ACHN (cell line): ENCODE data around the gene CERS6.
A peak's percentile ranks its signal among the peaks of the same experiment; 100 is the strongest.

ENCODE experiments used
- DNase-seq: peaks from one replicate; pipeline ENCODE4 v3.0.0-alpha.2; 2015
- in situ Hi-C: cut with HindIII; loops from 2 replicates; pipeline ENCODE4 v1.10.0; 2017; ENCODE audit warnings: low sequenced_read_pairs, low pct_ligation_motif_present, low pct_unique_long_range_greater_than_20kb

CERS6 gene

DNA sequence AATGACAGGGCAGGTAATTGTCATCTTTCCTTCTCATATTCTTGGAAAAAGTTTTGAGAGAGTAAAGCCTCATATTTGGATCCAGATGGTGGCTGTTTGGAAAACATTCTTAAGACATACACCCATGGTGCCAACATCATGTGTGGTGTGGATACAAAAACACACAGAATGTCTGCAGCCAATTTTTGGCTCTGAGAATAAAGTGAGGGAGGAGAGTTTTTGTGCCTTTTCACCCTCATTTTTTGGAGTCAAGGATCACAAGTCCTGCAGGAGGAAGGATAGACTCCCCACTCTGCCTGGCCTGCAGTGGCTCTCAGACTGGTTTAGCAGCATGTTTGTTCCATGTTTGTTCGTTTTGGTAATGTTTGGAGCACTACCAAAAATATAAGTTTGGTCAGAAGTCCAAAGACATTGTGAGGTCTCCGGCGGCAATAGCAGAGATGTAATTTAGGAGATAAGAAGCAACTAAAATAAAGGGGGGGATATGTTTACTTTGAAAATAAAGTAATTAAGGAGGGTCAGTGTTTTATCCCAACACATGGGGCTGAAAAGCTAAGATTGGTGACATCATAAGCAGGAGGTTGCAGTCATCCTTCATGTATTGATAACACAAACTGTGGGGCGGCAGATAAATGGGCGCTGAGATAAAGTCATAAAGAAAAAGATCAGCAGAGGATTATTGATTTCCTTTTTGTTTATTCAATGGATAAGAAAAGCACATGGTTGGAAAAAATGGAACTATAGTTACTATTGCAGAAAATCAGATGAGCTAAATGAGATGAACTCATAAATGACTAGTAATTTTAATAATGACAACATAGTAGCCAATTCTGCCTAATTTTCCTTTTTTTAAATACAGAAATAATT, 347.0 kb downstream of the CERS6 start:
- DNase-seq = no peak
- in situ Hi-C loops = no loop called here

DNA sequence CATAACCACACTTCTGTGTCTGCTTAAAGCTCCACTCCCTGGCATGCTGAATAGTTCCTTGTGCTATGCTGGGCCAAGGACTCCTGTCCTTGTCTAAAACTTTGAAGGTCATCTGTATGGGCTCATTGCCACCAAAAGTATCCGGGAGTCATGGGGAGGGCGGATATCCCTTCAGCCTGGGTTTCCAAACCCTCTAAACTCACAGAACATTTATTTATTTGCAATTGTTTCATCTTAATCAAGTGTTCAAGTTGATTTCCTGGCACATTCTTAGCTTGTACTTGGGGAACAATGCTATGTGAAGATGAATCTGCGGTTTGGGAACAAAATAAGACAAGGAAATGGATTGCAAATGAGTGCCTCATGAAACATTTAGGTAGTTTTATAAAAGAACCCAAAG, 348.1 kb downstream of the CERS6 start:
- in situ Hi-C loops = no loop called here
- no peak for DNase-seq

DNA sequence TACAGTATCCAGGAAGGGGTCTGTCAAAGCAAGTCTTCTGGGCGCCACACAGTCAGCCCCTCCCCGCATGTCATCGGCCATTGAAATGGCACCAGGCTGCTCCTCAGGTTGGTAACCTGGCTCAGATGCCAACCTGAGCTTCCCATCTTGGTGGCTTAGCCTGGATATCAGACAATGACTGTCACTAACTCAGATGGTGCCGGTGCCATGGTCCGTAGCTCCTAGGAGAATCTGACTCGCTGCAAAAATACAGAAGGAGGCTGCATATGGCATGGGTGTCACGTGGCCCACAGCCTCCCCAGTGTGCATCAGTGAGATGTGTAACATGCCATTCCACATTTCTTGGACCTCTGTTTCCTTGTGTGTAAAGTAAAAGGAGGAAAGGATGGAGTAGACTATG, 349.5 kb downstream of the CERS6 start:
- in situ Hi-C loops = no loop called here
- DNase-seq = no peak

DNA sequence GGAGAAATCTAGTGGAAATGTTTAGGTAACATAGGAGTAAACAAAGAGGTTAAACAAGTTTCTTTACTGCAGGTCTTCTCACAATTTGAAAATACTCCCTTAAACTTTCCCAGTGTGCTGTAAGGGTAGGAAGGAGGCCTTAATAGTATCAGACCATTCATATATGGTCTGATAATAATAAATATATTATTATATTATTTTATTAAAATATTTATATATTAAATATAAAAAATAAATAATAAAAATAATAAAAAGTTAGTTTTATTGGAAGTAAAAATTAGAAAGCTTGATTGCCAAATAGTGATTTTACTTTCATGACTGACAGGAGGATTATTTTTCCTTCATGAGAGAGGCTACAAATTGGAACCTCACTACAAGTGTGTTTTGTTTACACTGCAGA, 353.5 kb downstream of the CERS6 start:
- no peak for DNase-seq
- in situ Hi-C loops = no loop called here

- in situ Hi-C loops = no loop called here
- DNase-seq = no peak
These were observed 354.2 kb downstream of the CERS6 start for GRCh38 chr2:168810235-168810634.

DNA sequence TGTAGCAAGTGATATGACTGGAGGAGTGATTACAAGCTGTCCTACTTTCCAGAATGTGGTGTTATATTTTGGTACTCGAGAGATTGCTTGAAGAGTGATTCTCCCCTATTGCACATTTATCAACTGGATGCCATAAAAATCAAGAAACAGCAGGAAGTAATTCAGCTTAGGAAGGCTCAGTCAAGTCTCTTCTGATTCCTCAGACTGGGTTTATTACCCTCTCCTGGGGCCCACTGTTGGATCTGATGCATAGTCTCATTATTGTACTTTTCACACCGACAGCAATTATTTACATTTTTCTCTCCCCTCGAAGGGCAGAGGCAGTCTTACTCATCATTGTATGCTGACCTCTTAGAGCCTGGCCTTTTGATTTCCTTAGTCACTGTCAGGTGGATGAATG, 355.6 kb downstream of the CERS6 start:
- in situ Hi-C loops = no loop called here
- DNase-seq = no peak

- in situ Hi-C loops = no loop called here
- no peak for DNase-seq
These were observed 358.0 kb downstream of the CERS6 start for GRCh38 chr2:168814046-168814445.

DNA sequence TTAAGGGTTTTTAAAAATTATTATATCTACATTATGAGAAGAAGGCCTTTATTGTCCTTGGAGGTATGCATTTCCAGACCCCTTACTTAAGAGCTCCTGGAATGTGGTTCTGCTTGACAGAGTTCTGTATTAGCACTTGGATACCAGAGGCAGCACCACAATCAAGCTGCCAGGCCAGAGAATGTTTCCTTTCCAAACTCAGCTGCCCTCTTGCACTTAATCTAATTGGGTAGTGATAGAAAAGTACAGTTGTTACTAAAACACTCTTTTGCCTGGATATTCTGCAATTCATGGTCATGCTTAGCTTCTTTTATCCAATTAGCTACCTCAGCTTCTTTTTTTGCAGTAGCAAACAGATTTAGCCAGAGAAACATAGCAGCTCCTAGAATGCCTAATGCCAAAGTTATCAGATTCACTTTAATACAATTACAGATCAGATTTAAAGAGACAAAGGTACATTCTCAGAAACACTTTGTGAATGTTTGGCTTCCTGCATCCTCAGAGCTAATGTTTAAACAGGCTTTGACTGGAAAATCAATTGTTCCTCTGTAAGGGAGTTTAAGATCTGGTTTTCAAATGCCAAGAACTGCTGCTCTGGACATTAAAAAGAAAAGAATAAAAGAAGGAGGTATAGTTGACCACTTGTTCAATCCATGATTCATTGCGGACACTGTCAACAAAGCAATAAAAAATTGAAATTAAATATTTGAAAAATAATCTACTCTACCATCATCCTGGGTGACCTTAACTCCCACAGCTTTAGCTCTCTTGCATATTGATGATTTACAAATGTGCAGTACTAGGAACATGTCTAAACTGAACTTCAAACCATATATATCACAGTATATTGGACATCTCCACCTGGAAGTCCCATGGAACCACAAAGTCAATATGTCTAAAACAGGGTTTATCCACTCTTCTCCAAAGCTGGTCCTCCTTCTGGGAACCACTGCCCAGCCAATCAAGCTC, 359.2 kb downstream of the CERS6 start:
- peak; percentile 41 for DNase-seq

DNA sequence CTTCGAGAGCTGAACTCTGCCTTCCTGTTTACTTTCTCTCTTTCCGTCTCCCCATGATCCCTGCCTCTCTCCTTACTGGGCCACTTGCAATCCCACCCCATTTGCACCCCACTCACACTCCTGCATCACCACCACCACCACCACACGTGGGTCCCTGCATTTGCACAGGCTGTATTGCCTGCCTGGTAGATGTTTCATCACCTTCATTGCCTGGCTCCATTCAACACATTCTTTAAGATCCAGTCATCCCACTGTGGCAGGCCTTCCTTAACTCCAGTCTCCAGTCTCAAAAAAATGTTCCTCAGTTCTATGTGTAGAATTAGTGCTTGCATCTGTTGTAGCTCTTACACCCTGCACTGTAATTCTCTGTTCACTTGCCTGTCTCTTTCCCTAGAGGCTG, 360.3 kb downstream of the CERS6 start:
- in situ Hi-C loops = no loop called here
- DNase-seq = peak; percentile 79

More for the DNA sequence above, 359.2 kb downstream of the CERS6 start:
- in situ Hi-C loops = no loop called here

DNA sequence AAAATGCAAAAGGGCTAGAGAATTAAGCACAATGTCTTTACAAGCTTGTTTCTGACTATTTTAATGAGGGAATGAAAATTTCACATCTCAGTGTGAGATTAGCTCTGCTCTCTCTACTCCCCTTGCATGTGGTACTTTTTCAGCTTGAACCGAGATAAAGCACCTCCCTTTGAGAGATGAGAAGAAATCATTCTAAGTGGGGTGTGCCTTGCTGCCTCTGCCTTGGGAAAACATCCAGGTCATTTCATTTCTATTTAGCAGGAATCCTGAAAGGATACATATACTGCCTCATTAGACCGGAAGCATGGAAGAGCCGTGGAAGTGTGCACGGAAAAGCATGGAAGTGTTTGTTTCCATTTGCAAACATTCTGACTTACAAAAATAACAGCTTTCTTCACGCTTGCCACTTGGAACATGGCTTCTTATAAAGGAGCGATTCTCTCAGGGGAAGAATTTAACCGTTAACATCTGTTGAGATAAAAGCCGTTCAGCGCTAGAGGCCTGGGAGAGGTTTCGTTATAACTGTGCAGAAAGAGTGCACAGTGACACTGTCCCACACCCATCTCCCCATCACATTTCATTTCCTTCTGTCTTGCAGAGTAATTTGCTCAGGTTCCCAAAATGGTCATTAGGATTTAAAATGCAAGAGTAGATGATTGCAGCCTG, 363.1 kb downstream of the CERS6 start:
- no peak for DNase-seq
- in situ Hi-C loops = no loop called here

DNA sequence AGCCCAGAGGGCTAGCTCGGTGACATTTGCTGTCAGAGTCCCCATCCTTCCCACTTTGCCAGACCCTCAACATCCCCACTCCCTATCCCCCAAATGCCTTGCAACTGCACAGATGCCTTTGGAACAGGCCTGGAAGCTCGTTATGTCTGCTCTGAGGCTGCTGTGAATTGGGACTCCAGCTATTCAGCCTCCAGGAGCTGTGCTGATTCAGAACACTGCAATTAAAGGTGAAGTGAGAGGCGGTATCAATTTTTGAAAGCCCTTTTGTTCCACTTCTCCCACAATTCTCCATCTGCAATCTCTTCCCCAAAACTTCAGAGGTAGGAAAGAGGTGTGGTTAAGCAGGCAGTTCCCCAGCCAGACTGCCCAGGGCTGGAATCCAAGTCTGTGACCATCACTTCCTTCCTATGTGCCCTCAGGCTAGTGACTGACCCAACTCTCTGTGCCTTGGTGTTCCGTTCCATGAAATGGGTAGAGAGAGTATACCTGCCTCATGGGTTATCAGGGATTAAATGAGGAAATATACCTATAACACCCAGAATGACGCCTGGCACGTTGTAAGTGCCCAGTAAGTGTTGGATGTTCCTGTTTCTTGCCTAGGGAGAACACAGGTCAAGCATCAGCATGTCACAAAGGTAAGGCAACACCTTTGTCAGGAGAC, 363.9 kb downstream of the CERS6 start:
- in situ Hi-C loops = no loop called here
- no peak for DNase-seq

DNA sequence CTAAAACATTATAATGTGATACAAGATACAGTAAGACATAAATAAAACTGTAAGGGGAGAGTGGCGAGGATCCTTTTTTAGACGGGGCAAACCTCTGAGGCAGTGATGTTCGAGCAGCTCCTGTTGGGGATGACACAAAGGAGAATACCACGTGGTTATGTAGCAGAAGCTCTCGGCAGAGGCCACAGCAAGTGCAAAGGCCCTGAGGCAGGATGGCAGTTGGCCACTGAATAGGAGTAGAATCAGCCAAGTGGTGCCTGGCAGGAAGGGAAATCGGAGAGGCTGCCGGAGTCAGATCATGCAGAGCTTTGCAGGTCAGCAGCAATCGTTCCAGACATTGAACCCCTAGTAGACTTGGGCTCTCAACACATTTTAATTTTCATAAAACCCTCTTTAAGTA, 365.5 kb downstream of the CERS6 start:
- no peak for DNase-seq
- in situ Hi-C loops = no loop called here

DNA sequence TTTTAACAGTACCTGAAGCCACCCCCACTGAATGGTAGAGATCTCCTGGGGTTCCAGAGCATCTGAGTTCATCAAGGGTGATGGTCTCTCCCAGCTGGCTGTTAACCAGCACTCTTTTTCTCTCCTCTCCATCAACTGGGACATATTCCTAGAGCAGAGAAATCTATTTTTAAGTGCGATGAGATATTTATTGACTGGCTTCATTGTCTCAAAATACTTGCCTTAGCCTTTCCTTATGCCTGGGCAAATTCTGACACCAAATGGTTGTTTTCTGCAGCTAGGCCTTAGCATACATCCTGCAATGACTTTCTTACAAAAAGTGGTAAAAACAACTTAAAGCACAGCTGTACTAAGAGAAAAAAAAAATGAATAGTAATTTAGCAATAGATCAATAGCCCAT, 365.9 kb downstream of the CERS6 start:
- in situ Hi-C loops = no loop called here
- no peak for DNase-seq
